Activated CD4-positive, alpha-beta memory T cell treated with anti-CD3 and anti-CD28 coated beads for 36 hours (primary cell): ENCODE data around the gene MRPL54. TPM values are rescaled to one million over a fixed set of nuclear protein-coding genes. Genes with fewer than 3 reads are reported as not detected.

Experiments used
- CTCF ChIA-PET: fragments of 350-600 bp; sonication (Branson Sonifier 250); formaldehyde crosslinking; loops from one replicate; lab custom pipeline; 2021; ENCODE audit warnings: antibody characterized with exemption, inconsistent platforms; lab: Charles Lee
- POLR2A ChIA-PET: fragments of 350-600 bp; sonication (Branson Sonifier 250); formaldehyde crosslinking; loops from one replicate; lab custom pipeline; 2021; ENCODE audit warnings: antibody characterized with exemption; lab: Charles Lee
- DNase-seq: peaks from one replicate; pipeline ENCODE4 v3.0.0-alpha.2; 2020
- H3K27ac Mint-ChIP-seq: one replicate; pipeline ENCODE4 v1.8.0; 2021; ENCODE audit warnings: mixed read lengths
- H3K27me3 Mint-ChIP-seq: one replicate; pipeline ENCODE4 v1.8.0; 2021; ENCODE audit warnings: mixed read lengths
- H3K36me3 Mint-ChIP-seq: one replicate; pipeline ENCODE4 v1.8.0; 2021; ENCODE audit warnings: mixed read lengths
- H3K4me1 Mint-ChIP-seq: one replicate; pipeline ENCODE4 v1.8.0; 2021; ENCODE audit warnings: low read depth, mixed read lengths
- H3K4me3 Mint-ChIP-seq: one replicate; pipeline ENCODE4 v1.8.0; 2021; ENCODE audit warnings: mild to moderate bottlenecking, mixed read lengths
- H3K9me3 Mint-ChIP-seq: one replicate; pipeline ENCODE4 v1.8.0; 2021; ENCODE audit warnings: mixed read lengths
- intact Hi-C: fragments of 100-400 bp; cut with micrococcal nuclease; formaldehyde crosslinking; loops from one replicate; pipeline ENCODE4 v1.15.1; 2023
- total RNA-seq, 2 experiments: library from RNA; stranded (reverse); gene quantifications; one replicate each; pipeline ENCODE4 v1.2.3, GENCODE V29; 2021

The MRPL54 gene
- total RNA-seq, 2 experiments from 2014 or later = 63.2 to 65.2 TPM

GRCh38 chr19:3781603-3782002, 19.1 kb downstream of the MRPL54 start:
- DNase-seq = no peak
- intact Hi-C loops = loop anchor here (2.0 kb wide), 1 partner anchor 41 kb away; no protein-coding TSS in a partner anchor
- ChIA-PET CTCF (interaction anchor here (2.4 kb wide), 1 partner anchor 41 kb away, joined by 6 read pairs; no protein-coding TSS in a partner anchor), POLR2A (no interaction called here)
- Mint-ChIP-seq H3K27me3 (no peaks in the 10 kb centered on the region), H3K4me1 (peaks cover 8% of the 10 kb centered on the region), H3K27ac (no peak overlapping the region), H3K4me3 (no peak overlapping the region), H3K36me3 (peaks cover 24% of the 10 kb centered on the region), H3K9me3 (peaks cover 19% of the 10 kb centered on the region)

DNA sequence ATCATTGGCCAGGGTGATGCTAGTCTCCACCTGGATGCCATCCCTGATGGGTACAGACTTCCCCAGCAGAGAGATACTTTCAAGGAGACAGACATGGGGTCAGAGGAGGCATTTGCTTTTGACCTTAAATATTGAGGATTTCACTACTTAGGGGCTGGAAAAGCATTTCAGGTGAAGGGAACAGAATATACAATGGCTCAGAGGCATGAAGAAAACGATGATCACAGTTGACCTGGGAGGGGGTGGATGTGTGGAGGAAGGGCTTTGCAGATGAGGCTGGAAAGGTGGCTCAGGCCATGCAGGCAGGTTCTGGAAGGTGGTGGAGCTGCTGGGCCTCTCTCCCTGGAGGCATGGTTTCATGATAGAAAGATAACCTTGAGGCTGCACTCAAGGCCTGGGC, 19.8 kb downstream of the MRPL54 start:
- POLR2A ChIA-PET = no interaction called here
- Mint-ChIP-seq H3K4me3 (no peak overlapping the region), H3K9me3 (peaks cover 19% of the 10 kb centered on the region), H3K4me1 (peaks cover 8% of the 10 kb centered on the region), H3K27me3 (no peaks in the 10 kb centered on the region), H3K27ac (no peak overlapping the region), H3K36me3 (peaks cover 24% of the 10 kb centered on the region)
- CTCF ChIA-PET = interaction anchor here (1.2 to 4.7 kb wide), 3 partner anchors 20 to 66 kb away, joined by 4 to 36 read pairs (median 8); partner anchors contain the start of gene MRPL54
- intact Hi-C loops = loop anchor here (2.0 kb wide), 1 partner anchor 40 kb away; no protein-coding TSS in a partner anchor
- DNase-seq = no peak

DNA sequence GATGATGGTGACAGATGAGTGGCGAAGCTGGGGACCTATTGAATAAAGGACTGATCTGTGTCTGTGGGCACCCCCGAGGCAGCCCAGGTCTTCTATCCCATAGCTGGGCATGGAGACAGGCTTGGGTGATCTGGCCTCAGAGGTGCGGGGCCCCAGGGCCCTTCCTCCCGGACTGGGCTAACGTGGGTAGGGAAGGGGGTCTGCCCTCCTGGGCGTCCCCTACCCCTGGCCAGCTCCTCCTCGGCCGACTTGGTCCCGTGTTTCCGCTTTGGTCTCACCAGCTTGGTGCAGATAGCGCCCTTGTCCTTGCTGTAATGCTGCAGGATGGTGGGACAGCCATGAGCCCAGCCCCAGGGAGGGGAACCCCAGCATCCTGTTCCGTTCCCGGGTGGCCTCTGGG, 20.4 kb downstream of the MRPL54 start:
- H3K9me3 Mint-ChIP-seq = peaks cover 19% of the 10 kb centered on the region
- no peak overlapping the region for H3K27ac Mint-ChIP-seq
- DNase-seq = no peak
- CTCF ChIA-PET = interaction anchor here (1.2 to 4.7 kb wide), 5 partner anchors 20 to 69 kb away, joined by 4 to 36 read pairs (median 8); partner anchors contain the start of gene MRPL54
- H3K4me1 Mint-ChIP-seq = peaks cover 8% of the 10 kb centered on the region
- intact Hi-C loops = loop anchor here (2.0 kb wide), 1 partner anchor 40 kb away; no protein-coding TSS in a partner anchor
- H3K27me3 Mint-ChIP-seq = no peaks in the 10 kb centered on the region
- POLR2A ChIA-PET = interaction anchor here (2.1 kb wide), 1 partner anchor 36 kb away, joined by 6 read pairs; no protein-coding TSS in a partner anchor
- peaks cover 24% of the 10 kb centered on the region for H3K36me3 Mint-ChIP-seq
- H3K4me3 Mint-ChIP-seq = no peak overlapping the region

DNA sequence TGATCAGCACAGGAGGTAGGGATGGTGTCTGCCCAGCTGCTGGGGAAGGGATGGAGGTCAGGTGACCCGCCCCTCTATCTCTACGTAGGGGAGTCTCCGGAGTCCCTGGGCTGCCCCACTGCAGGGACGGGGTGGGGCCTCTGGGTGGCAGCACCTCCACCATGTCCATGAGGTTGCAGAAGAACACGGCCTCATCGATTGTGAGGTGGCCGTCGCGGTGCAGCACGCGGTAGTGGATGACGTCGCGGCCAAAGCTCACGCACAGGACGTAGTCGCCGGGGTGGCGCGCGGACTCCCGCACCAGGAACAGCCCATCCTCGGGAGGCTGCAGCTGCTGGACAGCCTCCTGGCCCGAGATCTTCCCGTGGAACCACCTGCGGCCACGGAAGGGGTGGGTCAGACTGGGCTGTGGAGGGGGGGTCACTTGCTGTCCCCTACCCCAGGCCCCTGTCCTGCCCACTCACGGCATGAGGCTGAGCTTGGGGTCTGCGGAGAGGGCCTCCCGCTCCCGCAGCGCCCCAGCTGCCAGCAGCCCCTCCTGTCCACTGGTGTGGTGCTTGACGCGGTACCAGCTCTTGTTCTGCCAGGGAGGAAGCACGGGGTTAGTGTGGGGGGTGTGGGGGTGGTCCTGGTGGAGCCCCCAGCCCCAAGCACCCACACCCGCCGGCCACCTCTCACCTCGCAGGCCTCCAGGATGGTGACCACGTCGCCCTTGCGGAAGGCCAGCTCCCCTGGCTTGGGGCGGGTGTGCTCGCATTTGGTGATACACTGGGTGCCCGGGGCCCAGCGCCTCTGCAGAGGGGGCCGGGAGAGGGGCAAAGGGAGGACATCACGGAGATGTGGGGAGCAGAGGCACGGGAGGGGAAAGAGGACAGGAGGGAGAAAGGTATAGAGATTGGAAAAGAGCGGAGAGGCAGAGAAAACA, 21.4 kb downstream of the MRPL54 start:
- POLR2A ChIA-PET = interaction anchor here (0.6 to 2.1 kb wide), 3 partner anchors 29 to 339 kb away, joined by 3 to 6 read pairs (median 3); no protein-coding TSS in a partner anchor
- Mint-ChIP-seq H3K4me1 (peaks cover 8% of the 10 kb centered on the region), H3K9me3 (peaks cover 19% of the 10 kb centered on the region), H3K27ac (no peak overlapping the region), H3K4me3 (peak overlapping the region; percentile 77), H3K27me3 (no peaks in the 10 kb centered on the region), H3K36me3 (peaks cover 24% of the 10 kb centered on the region)
- intact Hi-C loops = loop anchor here (2.0 kb wide), 1 partner anchor 39 kb away; no protein-coding TSS in a partner anchor
- peak; percentile 65 for DNase-seq
- CTCF ChIA-PET = interaction anchor here (1.0 to 4.7 kb wide), 7 partner anchors 21 to 68 kb away, joined by 4 to 36 read pairs (median 8); partner anchors contain the start of gene MRPL54

GRCh38 chr19:3784607-3785450, 22.3 kb downstream of the MRPL54 start:
- intact Hi-C loops = no loop called here
- H3K27me3 Mint-ChIP-seq = no peaks in the 10 kb centered on the region
- peak overlapping the region; percentile 77 for H3K4me3 Mint-ChIP-seq
- peaks cover 24% of the 10 kb centered on the region for H3K36me3 Mint-ChIP-seq
- CTCF ChIA-PET = interaction anchor here (0.7 to 4.7 kb wide), 6 partner anchors 22 to 107 kb away, joined by 3 to 36 read pairs (median 9); partner anchors contain the start of gene MRPL54
- peaks cover 8% of the 10 kb centered on the region for H3K4me1 Mint-ChIP-seq
- peaks cover 19% of the 10 kb centered on the region for H3K9me3 Mint-ChIP-seq
- no peak for DNase-seq
- POLR2A ChIA-PET = interaction anchor here (0.9 to 2.1 kb wide), 3 partner anchors 22 to 34 kb away, joined by 3 to 6 read pairs (median 3); partner anchors contain the start of gene MRPL54
- H3K27ac Mint-ChIP-seq = no peak overlapping the region

- POLR2A ChIA-PET = interaction anchor here (0.9 kb wide), 1 partner anchor 23 kb away, joined by 3 read pairs; the partner anchor contains the start of gene MRPL54
- Mint-ChIP-seq H3K36me3 (peaks cover 24% of the 10 kb centered on the region), H3K9me3 (peaks cover 19% of the 10 kb centered on the region), H3K4me1 (peaks cover 8% of the 10 kb centered on the region), H3K27me3 (no peaks in the 10 kb centered on the region), H3K27ac (no peak overlapping the region), H3K4me3 (peak overlapping the region; percentile 77)
- peak; percentile 38 for DNase-seq
- intact Hi-C loops = no loop called here
- CTCF ChIA-PET = interaction anchor here (0.7 to 4.7 kb wide), 4 partner anchors 33 to 106 kb away, joined by 3 to 36 read pairs (median 10); no protein-coding TSS in a partner anchor
Observed at GRCh38 chr19:3785451-3785937, 23.0 kb downstream of the MRPL54 start.

DNA sequence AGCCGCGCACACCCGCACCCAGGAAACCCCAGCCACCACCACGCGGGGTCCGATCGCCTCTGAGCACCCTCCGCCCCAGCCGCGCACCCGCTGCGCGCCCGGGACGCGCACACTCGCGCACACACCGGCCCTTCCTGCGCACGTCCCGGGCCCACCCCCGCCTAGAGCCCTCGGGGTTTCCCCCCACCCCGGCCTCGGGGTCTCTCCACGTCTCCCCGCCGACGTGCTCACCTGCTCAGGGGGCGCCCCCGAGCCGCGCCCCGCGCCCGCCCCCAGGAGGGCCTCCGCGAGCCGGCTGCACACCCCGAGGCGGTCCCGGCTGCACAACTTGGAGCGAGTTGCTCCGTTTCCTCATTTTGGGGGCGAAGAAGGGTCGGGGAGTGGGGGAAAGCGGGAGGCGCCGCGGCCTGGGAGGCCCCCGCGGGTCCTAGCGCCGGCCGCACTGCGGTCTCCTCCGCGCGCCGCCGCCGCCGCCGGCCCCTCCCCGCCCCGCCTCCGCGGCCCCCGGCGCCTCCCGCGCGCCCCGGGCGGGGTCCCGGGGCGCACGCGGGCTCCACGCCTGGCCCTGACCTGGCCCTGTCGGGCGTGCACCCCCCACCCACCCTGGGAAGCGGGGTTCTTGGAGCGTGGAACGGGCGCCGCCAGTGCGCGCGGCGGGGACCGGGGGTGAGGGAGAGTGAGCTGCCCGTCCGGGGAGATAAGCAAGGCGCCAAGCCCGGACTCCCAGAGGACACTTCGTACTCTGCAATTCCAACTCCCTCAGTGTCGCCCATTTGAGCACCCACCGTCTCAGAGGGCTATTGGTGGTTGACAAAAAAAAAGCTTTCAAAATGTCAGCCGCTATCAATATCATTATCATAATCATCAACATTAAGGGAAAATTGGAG, 23.7 kb downstream of the MRPL54 start, which contains the start of gene MATK:
Gene MATK (minus strand): TSS at position 444 of the 887 bp plus-strand sequence. CDS start 1,246 bp downstream, outside the sequence.
- Mint-ChIP-seq H3K4me3 (peak within 1 kb of the TSS; percentile 77), H3K36me3 (peaks cover 20% of the 10 kb centered on the region), H3K9me3 (peaks cover 18% of the 10 kb centered on the region), H3K27ac (peak within 1 kb of the TSS; percentile 28), H3K27me3 (no peaks in the 10 kb centered on the region), H3K4me1 (peaks cover 8% of the 10 kb centered on the region)
- intact Hi-C loops = no loop called here
- peak; percentile 26 for DNase-seq
- CTCF ChIA-PET = interaction anchor here (0.7 to 4.7 kb wide), 3 partner anchors 36 to 63 kb away, joined by 3 to 36 read pairs (median 10); no protein-coding TSS in a partner anchor
- POLR2A ChIA-PET = interaction anchor here (0.9 to 1.0 kb wide), 2 partner anchors 24 to 32 kb away, joined by 3 read pairs; partner anchors contain the start of gene MRPL54

DNA sequence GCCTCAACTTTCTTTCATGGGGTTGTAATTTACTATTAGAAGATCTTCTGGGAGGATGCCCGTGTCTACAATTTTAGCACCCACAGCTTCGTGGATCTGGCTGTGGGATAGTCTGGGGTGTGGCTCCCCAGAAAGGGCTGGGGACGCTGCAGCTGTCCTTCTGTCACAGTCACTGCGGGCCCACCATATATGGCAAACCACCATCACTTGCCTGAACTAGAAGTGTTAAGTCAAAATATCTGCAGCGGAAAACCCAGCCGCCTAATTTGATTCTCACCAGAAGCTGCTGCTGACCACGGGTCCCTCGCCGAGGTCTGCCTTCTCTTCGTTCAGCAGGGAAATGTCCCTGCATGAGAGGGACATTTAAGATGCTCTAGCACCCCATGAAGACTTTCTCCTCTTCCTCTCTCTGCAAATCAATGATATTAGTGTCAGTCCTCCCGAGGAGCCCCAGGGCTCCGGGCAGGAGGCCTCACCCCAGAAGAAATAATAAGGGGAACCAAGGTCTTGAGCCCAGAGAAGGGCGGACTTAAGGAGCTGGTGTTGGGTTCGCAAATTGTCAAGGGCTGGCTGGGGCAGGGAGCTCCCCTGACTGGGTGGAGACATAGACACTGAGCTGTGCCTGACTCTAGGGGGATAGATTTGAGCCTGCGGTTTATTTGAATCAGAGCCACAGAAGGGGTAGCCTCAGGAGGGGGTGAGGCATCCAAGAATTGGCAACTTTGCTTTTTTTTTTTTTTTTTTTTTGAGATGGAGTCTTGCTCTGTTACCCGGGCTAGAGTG, 26.7 kb downstream of the MRPL54 start:
- intact Hi-C loops = no loop called here
- Mint-ChIP-seq H3K4me3 (no peak overlapping the region), H3K9me3 (peaks cover 2% of the 10 kb centered on the region), H3K4me1 (peaks cover 8% of the 10 kb centered on the region), H3K27ac (no peak overlapping the region), H3K36me3 (no peaks in the 10 kb centered on the region), H3K27me3 (no peaks in the 10 kb centered on the region)
- DNase-seq = no peak
- ChIA-PET CTCF (interaction anchor here (1.1 to 2.2 kb wide), 2 partner anchors 33 to 60 kb away, joined by 3 to 10 read pairs; no protein-coding TSS in a partner anchor), POLR2A (interaction anchor here (0.6 to 0.9 kb wide), 2 partner anchors 26 to 27 kb away, joined by 3 read pairs; no protein-coding TSS in a partner anchor)

DNA sequence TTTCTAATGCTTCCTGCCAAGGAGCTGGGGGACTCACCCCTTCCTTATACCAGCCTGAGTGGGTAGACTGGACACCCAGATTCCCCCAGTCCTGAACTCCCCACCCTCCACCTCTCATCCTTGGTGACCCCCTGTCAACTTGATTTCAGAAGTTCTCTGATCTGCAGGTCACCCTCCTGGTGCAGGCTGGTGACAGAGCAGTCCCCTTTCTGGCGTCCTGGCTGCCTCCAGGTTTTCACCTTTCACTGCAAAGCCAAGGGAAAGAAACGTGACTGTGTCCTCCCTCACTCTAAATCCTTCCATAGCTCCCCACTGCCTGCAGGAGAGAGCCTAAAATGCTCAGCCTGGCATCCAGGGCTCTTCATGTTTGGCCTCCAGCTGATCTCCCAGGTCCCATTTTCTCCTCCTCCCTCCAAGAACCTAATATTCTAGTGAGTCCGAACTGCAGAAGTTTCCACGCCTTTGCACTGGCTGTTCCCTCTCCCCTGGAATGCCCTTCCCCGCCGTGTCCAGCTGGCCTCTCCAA, 27.8 kb downstream of the MRPL54 start:
- POLR2A ChIA-PET = no interaction called here

More for the DNA sequence above, 27.8 kb downstream of the MRPL54 start:
- no peaks in the 10 kb centered on the region for H3K27me3 Mint-ChIP-seq
- intact Hi-C loops = no loop called here
- CTCF ChIA-PET = interaction anchor here (1.9 kb wide), 1 partner anchor 32 kb away, joined by 9 read pairs; no protein-coding TSS in a partner anchor
- peaks cover 2% of the 10 kb centered on the region for H3K4me1 Mint-ChIP-seq
- peaks cover 2% of the 10 kb centered on the region for H3K9me3 Mint-ChIP-seq
- no peak overlapping the region for H3K4me3 Mint-ChIP-seq
- H3K36me3 Mint-ChIP-seq = no peaks in the 10 kb centered on the region
- H3K27ac Mint-ChIP-seq = no peak overlapping the region
- DNase-seq = no peak
